Upper lobe of right lung (tissue), 1 donor: Measurements from ENCODE around the gene FARP1. TPM values are rescaled to one million over a fixed set of nuclear protein-coding genes. Genes with fewer than 3 reads are reported as not detected.

Experiments
- ATAC-seq: fragments of 200-7000 bp; cut with Tn5 transposase; one replicate; pipeline ENCODE4 v1.9.1; 2020; ENCODE audit warnings: mild to moderate bottlenecking, moderate library complexity
- DNase-seq: peaks from one replicate; pipeline ENCODE4 v3.0.0-alpha.2; 2020
- H3K27ac ChIP-seq: fragments of 200-600 bp; one replicate; pipeline ENCODE4 v1.8.0; 2022
- H3K27me3 ChIP-seq: fragments of 200-600 bp; one replicate; pipeline ENCODE4 v1.8.0; 2022; ENCODE audit warnings: mild to moderate bottlenecking
- H3K36me3 ChIP-seq: fragments of 200-600 bp; one replicate; pipeline ENCODE4 v1.8.0; 2022
- H3K4me1 ChIP-seq: fragments of 200-600 bp; one replicate; pipeline ENCODE4 v1.8.0; 2022
- H3K4me3 ChIP-seq: fragments of 200-600 bp; one replicate; pipeline ENCODE4 v1.8.0; 2022; ENCODE audit warnings: mild to moderate bottlenecking
- H3K9me3 ChIP-seq: fragments of 200-600 bp; one replicate; pipeline ENCODE4 v1.8.0; 2022
- intact Hi-C: fragments of 100-400 bp; cut with DNase I; formaldehyde crosslinking; loops from one replicate; pipeline ENCODE4 v1.11.0; 2022
- total RNA-seq: library from RNA; stranded (reverse); fragmentation: NEBNext Ultra II Directional; extraction: Animal tissue kit (Norgen Biotek cat#: 25700); gene quantifications from one replicate; pipeline ENCODE4 v1.2.1, GENCODE V29; 2021
- TF ChIP-seq, protein P1 (sequence below): fragments of 200-600 bp; IDR thresholded peaks from one replicate; pipeline ENCODE4 v1.8.0; 2022; ENCODE audit warnings: antibody characterized with exemption
- donor health status: DM: no; HTN: yes; CAD: no; lungs with severe emphysema.

FARP1 gene
- total RNA-seq, 1 donor from 2014 or later = 95.9 TPM

DNA sequence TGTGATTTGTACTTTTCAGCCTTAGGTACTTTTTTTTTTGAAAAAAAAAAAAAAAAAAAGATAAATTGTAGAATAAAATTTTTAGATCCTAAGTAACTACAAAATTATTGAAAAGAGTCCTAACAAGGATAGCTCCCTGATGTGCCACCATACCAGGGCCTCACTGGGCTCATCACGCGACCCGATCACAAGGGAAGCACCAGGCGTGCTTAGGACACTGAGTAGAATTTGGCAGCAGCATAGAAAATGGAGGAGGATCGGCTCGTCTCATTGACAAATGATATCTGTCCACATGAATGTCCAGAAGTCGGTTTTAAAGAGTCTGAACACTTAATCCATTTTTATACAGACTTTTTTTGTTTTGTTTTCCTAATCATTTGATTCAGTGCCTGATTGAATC lies 255.0 kb downstream of the FARP1 start:
- TF ChIP-seq, protein P1, sequence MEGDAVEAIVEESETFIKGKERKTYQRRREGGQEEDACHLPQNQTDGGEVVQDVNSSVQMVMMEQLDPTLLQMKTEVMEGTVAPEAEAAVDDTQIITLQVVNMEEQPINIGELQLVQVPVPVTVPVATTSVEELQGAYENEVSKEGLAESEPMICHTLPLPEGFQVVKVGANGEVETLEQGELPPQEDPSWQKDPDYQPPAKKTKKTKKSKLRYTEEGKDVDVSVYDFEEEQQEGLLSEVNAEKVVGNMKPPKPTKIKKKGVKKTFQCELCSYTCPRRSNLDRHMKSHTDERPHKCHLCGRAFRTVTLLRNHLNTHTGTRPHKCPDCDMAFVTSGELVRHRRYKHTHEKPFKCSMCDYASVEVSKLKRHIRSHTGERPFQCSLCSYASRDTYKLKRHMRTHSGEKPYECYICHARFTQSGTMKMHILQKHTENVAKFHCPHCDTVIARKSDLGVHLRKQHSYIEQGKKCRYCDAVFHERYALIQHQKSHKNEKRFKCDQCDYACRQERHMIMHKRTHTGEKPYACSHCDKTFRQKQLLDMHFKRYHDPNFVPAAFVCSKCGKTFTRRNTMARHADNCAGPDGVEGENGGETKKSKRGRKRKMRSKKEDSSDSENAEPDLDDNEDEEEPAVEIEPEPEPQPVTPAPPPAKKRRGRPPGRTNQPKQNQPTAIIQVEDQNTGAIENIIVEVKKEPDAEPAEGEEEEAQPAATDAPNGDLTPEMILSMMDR = no peak
- H3K4me3 ChIP-seq = no peak overlapping the region
- no peaks in the 10 kb centered on the region for H3K9me3 ChIP-seq
- H3K36me3 ChIP-seq = peaks cover 24% of the 10 kb centered on the region
- no peak overlapping the region for H3K27ac ChIP-seq
- intact Hi-C loops = no loop called here
- H3K4me1 ChIP-seq = no peaks in the 10 kb centered on the region
- no peak for DNase-seq
- H3K27me3 ChIP-seq = no peaks in the 10 kb centered on the region
- ATAC-seq = no peak

DNA sequence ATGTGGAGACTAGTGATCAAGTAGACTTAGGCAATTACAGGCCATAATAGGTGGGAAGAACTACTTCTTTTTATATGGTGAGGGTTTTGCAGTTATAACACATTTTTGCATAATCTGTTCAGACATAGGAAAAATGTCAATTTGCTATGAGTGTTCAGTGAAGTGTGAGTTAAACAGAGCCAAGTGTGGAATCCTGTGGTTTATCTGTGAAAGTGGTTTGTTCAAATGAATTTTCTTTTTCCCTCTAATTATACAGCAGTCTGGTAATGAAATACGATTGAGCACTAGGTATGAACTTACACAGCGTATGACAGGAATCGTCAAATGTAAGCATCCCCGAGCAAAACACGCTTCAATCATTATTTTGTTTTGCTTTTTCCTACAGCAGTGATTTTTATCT lies 255.7 kb downstream of the FARP1 start:
- TF ChIP-seq, protein P1 = no peak
- H3K9me3 ChIP-seq = no peaks in the 10 kb centered on the region
- intact Hi-C loops = no loop called here
- DNase-seq = no peak
- H3K36me3 ChIP-seq = peaks cover 24% of the 10 kb centered on the region
- no peak for ATAC-seq
- H3K4me3 ChIP-seq = no peak overlapping the region
- H3K27ac ChIP-seq = no peak overlapping the region
- no peaks in the 10 kb centered on the region for H3K4me1 ChIP-seq
- H3K27me3 ChIP-seq = no peaks in the 10 kb centered on the region

DNA sequence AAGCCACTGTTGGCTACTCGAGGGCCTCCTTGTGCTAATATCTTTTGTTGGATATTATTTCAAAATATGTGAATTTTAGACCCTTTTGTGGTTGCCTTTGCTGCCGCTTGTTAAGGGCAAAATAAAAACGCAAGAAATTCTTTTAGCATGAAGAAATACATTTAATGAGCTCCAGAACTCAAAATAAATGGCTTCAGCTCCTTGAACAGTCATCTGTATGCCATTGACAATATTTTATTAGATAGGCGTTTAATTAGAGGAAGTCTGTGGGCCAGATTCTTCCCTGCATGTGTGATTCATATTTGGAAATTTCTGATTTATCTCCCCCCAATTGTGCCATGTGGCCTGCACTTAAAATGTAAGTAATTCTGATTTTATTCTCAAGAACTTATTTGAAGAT lies 256.9 kb downstream of the FARP1 start:
- no peaks in the 10 kb centered on the region for H3K9me3 ChIP-seq
- H3K27me3 ChIP-seq = no peaks in the 10 kb centered on the region
- no peaks in the 10 kb centered on the region for H3K4me1 ChIP-seq
- peaks cover 14% of the 10 kb centered on the region for H3K36me3 ChIP-seq
- no peak for ATAC-seq
- TF ChIP-seq, protein P1 = no peak
- DNase-seq = no peak
- H3K27ac ChIP-seq = no peak overlapping the region
- intact Hi-C loops = no loop called here
- H3K4me3 ChIP-seq = no peak overlapping the region

DNA sequence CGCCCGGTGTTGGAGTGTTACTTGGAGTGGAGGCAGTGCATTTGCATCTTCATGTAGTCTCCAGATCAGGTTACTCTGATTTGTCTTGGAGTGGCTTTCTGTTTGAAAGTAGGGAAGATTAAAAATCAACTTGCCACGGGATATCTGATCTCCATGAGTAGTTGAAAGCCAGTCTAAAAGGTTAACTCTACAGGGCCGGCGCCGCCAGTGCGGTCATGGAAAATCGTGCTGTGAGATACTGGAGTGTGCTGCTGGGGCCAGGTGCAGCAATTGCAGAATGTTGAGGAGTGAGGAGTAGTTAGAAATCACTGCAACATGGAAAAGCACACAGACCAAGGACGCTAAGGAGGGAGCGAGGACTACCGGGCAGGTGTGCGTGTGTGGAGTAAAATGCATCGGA lies 259.0 kb downstream of the FARP1 start:
- H3K36me3 ChIP-seq = no peaks in the 10 kb centered on the region
- H3K27ac ChIP-seq = no peak overlapping the region
- H3K9me3 ChIP-seq = no peaks in the 10 kb centered on the region
- DNase-seq = no peak
- ATAC-seq = no peak
- no peaks in the 10 kb centered on the region for H3K4me1 ChIP-seq
- TF ChIP-seq, protein P1 = no peak
- no peaks in the 10 kb centered on the region for H3K27me3 ChIP-seq
- intact Hi-C loops = no loop called here
- H3K4me3 ChIP-seq = no peak overlapping the region

DNA sequence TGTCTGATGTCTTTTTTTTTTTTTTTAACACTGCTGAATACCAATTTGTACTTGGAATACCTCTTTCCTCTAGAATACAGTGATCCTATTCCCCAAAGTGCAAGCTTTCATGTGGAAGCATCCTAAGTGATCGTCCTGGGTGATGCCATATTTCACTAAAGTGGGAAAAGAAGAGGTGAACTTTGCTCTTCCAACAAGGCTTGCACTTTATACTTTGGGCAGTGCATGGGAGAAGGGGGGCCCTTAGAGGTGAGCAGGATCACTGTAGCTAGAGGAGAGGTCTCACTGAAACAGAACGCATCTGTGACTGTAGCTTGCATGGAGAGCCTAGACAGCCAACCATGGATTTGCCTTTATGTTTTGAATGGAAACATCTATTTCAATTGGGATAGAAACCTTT lies 260.2 kb downstream of the FARP1 start:
- Histone ChIP-seq H3K4me3 (no peak overlapping the region), H3K27ac (no peak overlapping the region), H3K4me1 (no peaks in the 10 kb centered on the region), H3K36me3 (no peaks in the 10 kb centered on the region), H3K9me3 (no peaks in the 10 kb centered on the region), H3K27me3 (no peaks in the 10 kb centered on the region)
- no peak for DNase-seq
- TF ChIP-seq, protein P1 = no peak
- no peak for ATAC-seq
- intact Hi-C loops = no loop called here

DNA sequence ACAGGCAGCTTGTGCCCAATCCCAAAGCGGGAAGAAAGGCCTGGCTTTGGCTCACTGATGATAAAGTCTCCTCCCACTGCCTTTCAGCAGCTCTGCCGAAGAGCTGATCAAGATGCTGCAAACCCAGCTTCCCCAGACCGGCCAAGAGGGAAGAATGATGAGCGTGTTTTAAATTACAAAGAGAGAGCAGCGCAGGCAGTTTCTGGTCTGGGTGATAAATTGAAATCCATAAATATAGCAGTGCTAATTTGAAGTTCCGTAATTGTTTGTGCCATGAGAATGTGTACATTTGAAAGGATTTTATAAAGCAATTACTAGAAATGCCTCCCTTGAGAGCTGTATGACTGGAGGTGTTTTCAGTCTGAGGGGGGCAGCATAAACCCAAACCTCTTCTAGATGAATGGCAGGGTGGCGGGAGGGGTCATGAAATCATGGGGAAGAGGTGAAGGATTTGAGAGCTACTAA lies 262.2 kb downstream of the FARP1 start:
- intact Hi-C loops = no loop called here
- ATAC-seq (peak; percentile 45), DNase-seq (no peak)
- TF ChIP-seq, protein P1 = no peak
- Histone ChIP-seq H3K9me3 (no peaks in the 10 kb centered on the region), H3K4me1 (no peaks in the 10 kb centered on the region), H3K27me3 (no peaks in the 10 kb centered on the region), H3K36me3 (no peaks in the 10 kb centered on the region), H3K27ac (no peak overlapping the region), H3K4me3 (no peak overlapping the region)
